Erythroblast (primary cell): ENCODE data around the gene COPB2.

Experiments used
- GATA1 ChIP-seq: IDR thresholded peaks from 2 replicates; pipeline ENCODE4 v1.6.1; 2011; ENCODE audit warnings: low read depth, mild to moderate bottlenecking, control low read depth, low read length, moderate library complexity
- POLR2A ChIP-seq: IDR thresholded peaks from 2 replicates; pipeline ENCODE4 v1.6.1; 2011; ENCODE audit warnings: mild to moderate bottlenecking, low read length

DNA sequence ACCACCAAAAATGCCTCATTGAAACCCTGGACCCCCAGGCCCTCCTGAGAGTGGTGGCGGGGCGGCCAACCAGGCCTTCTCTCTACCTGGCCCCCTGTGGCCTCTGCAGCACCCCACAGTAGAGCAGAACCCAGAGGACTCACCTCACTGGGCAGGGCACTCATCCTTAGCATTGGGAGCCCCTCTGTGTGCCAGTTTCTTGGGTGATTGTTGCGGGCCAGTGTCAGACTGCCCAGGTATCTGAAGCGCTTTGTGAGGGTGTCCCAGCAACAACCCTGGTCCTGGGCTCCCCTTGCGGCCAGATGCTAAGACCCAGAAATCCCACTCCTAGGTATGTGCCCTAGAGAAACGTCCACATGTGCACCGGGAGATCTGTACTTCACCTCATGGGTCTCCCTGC is 66.3 kb downstream of the COPB2 start:
- TF ChIP-seq POLR2A: no peak
- no peak for TF ChIP-seq GATA1
